Measurements from ENCODE around the gene PLCB1. TPM values are rescaled to one million over a fixed set of nuclear protein-coding genes. Genes with fewer than 3 reads are reported as not detected.

The PLCB1 gene
- total and polyA plus RNA-seq, 10 of the 15 experiments (the other 5 are each of a cell fraction or from before 2014, with no cell fraction given) = 0.05 to 5.3 (median 0.17) TPM; not detected in 1

DNA sequence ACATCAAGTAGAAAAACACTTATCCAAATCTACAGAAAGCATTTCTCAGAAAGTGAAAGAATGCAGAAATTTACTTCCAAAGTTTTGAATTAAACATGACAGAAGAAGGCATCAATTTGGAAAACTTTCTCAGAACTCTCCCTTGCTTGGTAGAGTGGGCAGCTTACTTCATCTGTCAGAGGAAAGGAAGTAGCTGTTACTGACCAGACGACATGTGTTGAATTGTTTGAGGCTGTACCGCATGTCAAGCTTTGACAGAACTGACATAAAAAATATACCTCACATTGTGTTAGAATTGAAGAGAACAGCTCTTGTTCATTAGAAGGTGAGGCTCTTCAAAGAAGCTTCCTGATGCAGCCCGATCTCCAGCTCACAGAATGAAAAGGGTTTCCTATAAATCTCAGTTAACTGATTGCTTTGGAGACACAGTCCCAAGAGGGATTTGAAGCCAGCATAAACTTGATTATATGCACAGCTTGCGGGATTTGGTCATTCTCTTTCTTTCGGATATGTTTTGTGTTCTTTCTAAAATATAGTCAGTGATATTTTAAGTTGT, 190.7 kb downstream of the PLCB1 start (continued):
- no peak for TF ChIP-seq BHLHE40 (IDR thresholded peaks at IDR 0.05; ENCODE audit: borderline replicate concordance in 1 of 2, low read depth in 2 of 2, low read length in 1 of 2)
- TF ChIP-seq, protein P1, sequence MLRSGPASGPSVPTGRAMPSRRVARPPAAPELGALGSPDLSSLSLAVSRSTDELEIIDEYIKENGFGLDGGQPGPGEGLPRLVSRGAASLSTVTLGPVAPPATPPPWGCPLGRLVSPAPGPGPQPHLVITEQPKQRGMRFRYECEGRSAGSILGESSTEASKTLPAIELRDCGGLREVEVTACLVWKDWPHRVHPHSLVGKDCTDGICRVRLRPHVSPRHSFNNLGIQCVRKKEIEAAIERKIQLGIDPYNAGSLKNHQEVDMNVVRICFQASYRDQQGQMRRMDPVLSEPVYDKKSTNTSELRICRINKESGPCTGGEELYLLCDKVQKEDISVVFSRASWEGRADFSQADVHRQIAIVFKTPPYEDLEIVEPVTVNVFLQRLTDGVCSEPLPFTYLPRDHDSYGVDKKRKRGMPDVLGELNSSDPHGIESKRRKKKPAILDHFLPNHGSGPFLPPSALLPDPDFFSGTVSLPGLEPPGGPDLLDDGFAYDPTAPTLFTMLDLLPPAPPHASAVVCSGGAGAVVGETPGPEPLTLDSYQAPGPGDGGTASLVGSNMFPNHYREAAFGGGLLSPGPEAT (IDR thresholded peaks at IDR 0.05; ENCODE audit: low read depth) = no peak
- no peak for TF ChIP-seq ASH2L (IDR thresholded peaks at IDR 0.05; ENCODE audit: borderline replicate concordance, low read depth)
- TF ChIP-seq MYB (IDR thresholded peaks at IDR 0.05; ENCODE audit: borderline replicate concordance, low read depth, low read length) = no peak
- no peak for TF ChIP-seq MXI1 (IDR thresholded peaks at IDR 0.05; ENCODE audit: low read depth, low read length)
- TF ChIP-seq SREBF1 (IDR thresholded peaks at IDR 0.05; ENCODE audit: low read length) = no peak
- TF ChIP-seq PAX5 (IDR thresholded peaks at IDR 0.05; ENCODE audit: borderline replicate concordance, low read depth, low read length) = no peak
- TF ChIP-seq NR2C2 (IDR thresholded peaks at IDR 0.05; ENCODE audit: borderline replicate concordance, control insufficient read depth, insufficient read length, low read depth) = no peak
- TF ChIP-seq, protein P2, sequence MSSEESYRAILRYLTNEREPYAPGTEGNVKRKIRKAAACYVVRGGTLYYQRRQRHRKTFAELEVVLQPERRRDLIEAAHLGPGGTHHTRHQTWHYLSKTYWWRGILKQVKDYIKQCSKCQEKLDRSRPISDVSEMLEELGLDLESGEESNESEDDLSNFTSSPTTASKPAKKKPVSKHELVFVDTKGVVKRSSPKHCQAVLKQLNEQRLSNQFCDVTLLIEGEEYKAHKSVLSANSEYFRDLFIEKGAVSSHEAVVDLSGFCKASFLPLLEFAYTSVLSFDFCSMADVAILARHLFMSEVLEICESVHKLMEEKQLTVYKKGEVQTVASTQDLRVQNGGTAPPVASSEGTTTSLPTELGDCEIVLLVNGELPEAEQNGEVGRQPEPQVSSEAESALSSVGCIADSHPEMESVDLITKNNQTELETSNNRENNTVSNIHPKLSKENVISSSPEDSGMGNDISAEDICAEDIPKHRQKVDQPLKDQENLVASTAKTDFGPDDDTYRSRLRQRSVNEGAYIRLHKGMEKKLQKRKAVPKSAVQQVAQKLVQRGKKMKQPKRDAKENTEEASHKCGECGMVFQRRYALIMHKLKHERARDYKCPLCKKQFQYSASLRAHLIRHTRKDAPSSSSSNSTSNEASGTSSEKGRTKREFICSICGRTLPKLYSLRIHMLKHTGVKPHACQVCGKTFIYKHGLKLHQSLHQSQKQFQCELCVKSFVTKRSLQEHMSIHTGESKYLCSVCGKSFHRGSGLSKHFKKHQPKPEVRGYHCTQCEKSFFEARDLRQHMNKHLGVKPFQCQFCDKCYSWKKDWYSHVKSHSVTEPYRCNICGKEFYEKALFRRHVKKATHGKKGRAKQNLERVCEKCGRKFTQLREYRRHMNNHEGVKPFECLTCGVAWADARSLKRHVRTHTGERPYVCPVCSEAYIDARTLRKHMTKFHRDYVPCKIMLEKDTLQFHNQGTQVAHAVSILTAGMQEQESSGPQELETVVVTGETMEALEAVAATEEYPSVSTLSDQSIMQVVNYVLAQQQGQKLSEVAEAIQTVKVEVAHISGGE (CRISPR knock-in tag; IDR thresholded peaks at IDR 0.05) = no peak
- no peak for TF ChIP-seq STAT1 (conservative IDR thresholded peaks at IDR 0.05)
- TF ChIP-seq BCL11A (IDR thresholded peaks at IDR 0.05; ENCODE audit: low read depth, low read length) = no peak
